SW 1271 (cell line): ENCODE measurements around the gene ELF1.

ENCODE experiments used
- DNase-seq, 2 experiments: peaks; one replicate each; lab custom pipeline; 2025; lab: John Stamatoyannopoulos, UW

The ELF1 gene

GRCh38 chr13:41006978-41007743 lies 12.0 kb downstream of the ELF1 start:
- no peak for DNase-seq

GRCh38 chr13:41006306-41006705 lies 12.8 kb downstream of the ELF1 start:
- no peak for DNase-seq

GRCh38 chr13:41005704-41006103 lies 13.4 kb downstream of the ELF1 start:
- DNase-seq: no peak

- peak in 1 of 2 experiments; percentile 18 for DNase-seq
These were observed 14.0 kb downstream of the ELF1 start for GRCh38 chr13:41004875-41005693.

GRCh38 chr13:41002606-41003005 lies 16.5 kb downstream of the ELF1 start:
- no peak for DNase-seq

- no peak for DNase-seq
These were observed 17.4 kb downstream of the ELF1 start for GRCh38 chr13:41001695-41002094.

- DNase-seq: no peak
These were observed 19.7 kb downstream of the ELF1 start for GRCh38 chr13:40999416-40999815.

GRCh38 chr13:40996426-40997092 lies 22.6 kb downstream of the ELF1 start:
- no peak for DNase-seq

GRCh38 chr13:40995997-40996396 lies 23.1 kb downstream of the ELF1 start:
- DNase-seq: no peak

GRCh38 chr13:40994581-40995230 lies 24.4 kb downstream of the ELF1 start:
- DNase-seq: no peak

- no peak for DNase-seq
These were observed 25.1 kb downstream of the ELF1 start for GRCh38 chr13:40993987-40994386.

- no peak for DNase-seq
These were observed 26.2 kb downstream of the ELF1 start for GRCh38 chr13:40992678-40993518.

- no peak for DNase-seq
These were observed 31.4 kb downstream of the ELF1 start for GRCh38 chr13:40987606-40988280.

- DNase-seq: no peak
These were observed 32.8 kb downstream of the ELF1 start for GRCh38 chr13:40986101-40986856.

- DNase-seq: no peak
These were observed 33.6 kb downstream of the ELF1 start for GRCh38 chr13:40985381-40986100.

- no peak for DNase-seq
These were observed 34.3 kb downstream of the ELF1 start for GRCh38 chr13:40984668-40985366.

GRCh38 chr13:40983725-40984667 lies 35.1 kb downstream of the ELF1 start:
- no peak for DNase-seq
